ENCODE results near the gene PALMD. TPM values are rescaled to one million over a fixed set of nuclear protein-coding genes. Genes with fewer than 3 reads are reported as not detected.

PALMD gene
- total RNA-seq, 1 donor from 2014 or later: 0.58 TPM

- peaks cover 8% of the 10 kb centered on the region for H3K4me1 Mint-ChIP-seq
- H3K36me3 Mint-ChIP-seq: no peaks in the 10 kb centered on the region
Measured at GRCh38 chr1:99655376-99655775, 9.5 kb downstream of the PALMD start.

GRCh38 chr1:99656701-99657100 lies 10.8 kb downstream of the PALMD start:
- DNase-seq (ENCODE audit: low spot score in 2 of 2, unreplicated experiment in 2 of 2): no peak
- no peaks in the 10 kb centered on the region for H3K9me3 Mint-ChIP-seq

More at GRCh38 chr1:99655376-99655775, 9.5 kb downstream of the PALMD start:
- no peaks in the 10 kb centered on the region for H3K27me3 Mint-ChIP-seq (ENCODE audit: low read depth)
- no peaks in the 10 kb centered on the region for H3K9me3 Mint-ChIP-seq
- no peak for TF ChIP-seq CTCF (IDR thresholded peaks at IDR 0.05; ENCODE audit: unreplicated experiment)
- DNase-seq (ENCODE audit: low spot score in 2 of 2, unreplicated experiment in 2 of 2): no peak
- no peak overlapping the region for H3K4me3 Mint-ChIP-seq
- no peak overlapping the region for H3K27ac Mint-ChIP-seq

GRCh38 chr1:99657213-99658030 lies 11.5 kb downstream of the PALMD start:
- Mint-ChIP-seq H3K9me3 (no peaks in the 10 kb centered on the region), H3K4me3 (no peak overlapping the region)
- no peak for TF ChIP-seq CTCF (IDR thresholded peaks at IDR 0.05; ENCODE audit: unreplicated experiment)

More at GRCh38 chr1:99656701-99657100, 10.8 kb downstream of the PALMD start:
- TF ChIP-seq CTCF (IDR thresholded peaks at IDR 0.05; ENCODE audit: unreplicated experiment): no peak
- Mint-ChIP-seq H3K36me3 (no peaks in the 10 kb centered on the region), H3K4me3 (no peak overlapping the region), H3K27ac (no peak overlapping the region), H3K27me3 (ENCODE audit: low read depth) (no peaks in the 10 kb centered on the region), H3K4me1 (peaks cover 1% of the 10 kb centered on the region)

GRCh38 chr1:99658031-99658290 lies 12.0 kb downstream of the PALMD start:
- Mint-ChIP-seq H3K4me1 (peaks cover 4% of the 10 kb centered on the region), H3K4me3 (no peak overlapping the region), H3K27ac (no peak overlapping the region), H3K9me3 (no peaks in the 10 kb centered on the region), H3K36me3 (no peaks in the 10 kb centered on the region), H3K27me3 (ENCODE audit: low read depth) (no peaks in the 10 kb centered on the region)
- no peak for TF ChIP-seq CTCF (IDR thresholded peaks at IDR 0.05; ENCODE audit: unreplicated experiment)
- no peak for DNase-seq (ENCODE audit: low spot score in 2 of 2, unreplicated experiment in 2 of 2)

More at GRCh38 chr1:99657213-99658030, 11.5 kb downstream of the PALMD start:
- Mint-ChIP-seq H3K36me3 (no peaks in the 10 kb centered on the region), H3K4me1 (peaks cover 1% of the 10 kb centered on the region), H3K27ac (no peak overlapping the region), H3K27me3 (ENCODE audit: low read depth) (no peaks in the 10 kb centered on the region)
- DNase-seq (ENCODE audit: low spot score in 2 of 2, unreplicated experiment in 2 of 2): no peak

- H3K27ac Mint-ChIP-seq: no peak overlapping the region
- no peak overlapping the region for H3K4me3 Mint-ChIP-seq
- peaks cover 3% of the 10 kb centered on the region for H3K4me1 Mint-ChIP-seq
- no peak for DNase-seq (ENCODE audit: low spot score in 2 of 2, unreplicated experiment in 2 of 2)
- TF ChIP-seq CTCF (IDR thresholded peaks at IDR 0.05; ENCODE audit: unreplicated experiment): no peak
- H3K9me3 Mint-ChIP-seq: no peaks in the 10 kb centered on the region
- no peaks in the 10 kb centered on the region for H3K36me3 Mint-ChIP-seq
- H3K27me3 Mint-ChIP-seq (ENCODE audit: low read depth): no peaks in the 10 kb centered on the region
Measured at GRCh38 chr1:99659755-99660210, 13.9 kb downstream of the PALMD start.
